Fibroblast of villous mesenchyme (primary cell): ENCODE results near the gene NRIP1. TPM values are rescaled to one million over a fixed set of nuclear protein-coding genes. Genes with fewer than 3 reads are reported as not detected.

ENCODE experiments used
- DNase-seq: peaks from one replicate; pipeline ENCODE4 v3.0.0-alpha.2; 2010; ENCODE audit warnings: low read depth
- H3K4me3 ChIP-seq: 2 replicates; pipeline ENCODE4 v1.5.1; 2011; ENCODE audit warnings: low read depth, mild to moderate bottlenecking, low read length
- CTCF ChIP-seq: IDR thresholded peaks from 2 replicates; pipeline ENCODE4 v1.5.1; 2012; ENCODE audit warnings: low read depth, mild to moderate bottlenecking, low read length; ENCODE audit not compliant: insufficient read depth
- total RNA-seq: library from RNA; depleted of rRNA; stranded (reverse); fragments of >200 nt; gene quantifications from 2 replicates; pipeline ENCODE4 v1.2.3, GENCODE V29; 2012

Gene NRIP1
- total RNA-seq, 1 donor = 56.6 TPM

- H3K4me3 ChIP-seq = no peak overlapping the region
- no peak for DNase-seq
- no peak for TF ChIP-seq CTCF
Measured at GRCh38 chr21:15007716-15008296, 57.0 kb downstream of the NRIP1 start.

GRCh38 chr21:15006594-15007230 is 58.1 kb downstream of the NRIP1 start:
- TF ChIP-seq CTCF = no peak
- H3K4me3 ChIP-seq = no peak overlapping the region
- no peak for DNase-seq

- no peak for TF ChIP-seq CTCF
- no peak overlapping the region for H3K4me3 ChIP-seq
Measured at GRCh38 chr21:15005391-15005790, 59.4 kb downstream of the NRIP1 start.

GRCh38 chr21:15004721-15005370 is 60.0 kb downstream of the NRIP1 start:
- H3K4me3 ChIP-seq = no peak overlapping the region
- no peak for TF ChIP-seq CTCF
- DNase-seq = no peak

More at GRCh38 chr21:15005391-15005790, 59.4 kb downstream of the NRIP1 start:
- no peak for DNase-seq

DNA sequence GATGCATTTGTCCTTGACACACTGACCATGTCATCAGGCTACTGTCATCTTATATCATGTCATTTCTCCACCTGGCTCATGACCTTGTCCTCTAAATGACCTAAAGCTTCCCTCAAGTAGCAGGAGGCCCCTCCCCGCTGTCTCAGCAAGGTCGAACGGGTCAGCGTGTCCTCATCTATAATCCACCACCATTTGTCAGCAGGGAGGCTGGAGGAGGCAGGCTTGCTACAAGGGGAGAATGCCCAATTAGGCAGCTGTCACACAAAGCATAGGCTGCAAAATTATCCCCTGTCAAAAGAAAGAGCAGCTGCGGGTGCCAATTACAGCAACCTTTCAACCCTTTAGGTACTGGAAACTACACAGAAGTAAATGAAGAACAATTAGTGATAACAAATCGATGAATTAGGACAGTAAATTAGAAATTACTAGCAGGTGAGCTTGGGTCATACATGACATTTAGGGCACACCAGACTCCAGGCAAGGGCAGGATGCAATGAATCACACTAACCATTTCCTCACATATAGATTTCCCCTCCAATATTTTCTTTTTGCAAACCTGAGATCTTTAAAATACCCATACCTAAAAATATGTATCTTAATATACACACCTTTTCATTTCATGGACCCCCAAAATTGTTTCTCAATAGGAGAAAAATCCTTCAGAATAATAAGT is 61.2 kb downstream of the NRIP1 start:
- no peak overlapping the region for H3K4me3 ChIP-seq
- no peak for DNase-seq
- TF ChIP-seq CTCF = no peak

DNA sequence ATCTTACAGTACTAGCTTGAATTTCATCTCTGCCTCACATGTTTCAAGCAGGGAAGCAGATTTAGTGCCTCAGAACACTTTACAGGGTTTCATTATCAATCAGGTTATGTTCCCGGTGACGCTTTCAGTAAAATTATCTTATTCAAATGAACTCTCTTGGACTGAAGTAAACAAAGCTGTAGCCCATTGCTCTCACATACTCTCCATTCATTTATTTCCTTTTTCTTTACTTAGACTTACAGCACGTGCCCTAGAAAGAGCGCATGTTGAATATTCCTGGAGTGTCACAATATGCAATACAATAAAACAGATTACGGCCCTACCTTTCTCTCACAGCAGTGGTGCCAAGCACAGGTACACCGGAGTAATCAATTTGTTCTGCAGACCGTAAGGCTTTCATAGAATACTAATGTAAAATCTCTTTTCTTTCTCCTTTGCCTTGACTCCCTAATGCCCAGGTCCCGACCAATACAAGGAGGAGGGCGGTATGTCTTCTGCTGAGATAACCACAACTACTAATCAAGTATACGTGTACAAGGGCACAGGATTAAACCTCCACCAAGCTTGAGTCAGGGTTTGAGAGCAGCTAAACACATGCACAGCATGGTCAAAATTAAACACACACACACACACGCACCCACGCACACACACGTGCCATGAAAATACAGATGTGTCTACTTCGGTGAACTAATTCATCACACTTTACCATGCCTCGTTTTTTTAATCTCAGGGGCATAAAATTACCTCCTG is 62.8 kb downstream of the NRIP1 start:
- TF ChIP-seq CTCF = no peak
- H3K4me3 ChIP-seq = no peak overlapping the region
- DNase-seq = no peak
